Measurements from ENCODE around the gene LRRC26. TPM values are rescaled to one million over a fixed set of nuclear protein-coding genes. Genes with fewer than 3 reads are reported as not detected.
"Not testable (repeated sequence)": the region's sequence is repeated elsewhere in the genome, so short reads cannot be mapped to it uniquely, and the experiment has no call there.

The LRRC26 gene
- total and polyA plus RNA-seq, 4 donors, result not detected

DNA sequence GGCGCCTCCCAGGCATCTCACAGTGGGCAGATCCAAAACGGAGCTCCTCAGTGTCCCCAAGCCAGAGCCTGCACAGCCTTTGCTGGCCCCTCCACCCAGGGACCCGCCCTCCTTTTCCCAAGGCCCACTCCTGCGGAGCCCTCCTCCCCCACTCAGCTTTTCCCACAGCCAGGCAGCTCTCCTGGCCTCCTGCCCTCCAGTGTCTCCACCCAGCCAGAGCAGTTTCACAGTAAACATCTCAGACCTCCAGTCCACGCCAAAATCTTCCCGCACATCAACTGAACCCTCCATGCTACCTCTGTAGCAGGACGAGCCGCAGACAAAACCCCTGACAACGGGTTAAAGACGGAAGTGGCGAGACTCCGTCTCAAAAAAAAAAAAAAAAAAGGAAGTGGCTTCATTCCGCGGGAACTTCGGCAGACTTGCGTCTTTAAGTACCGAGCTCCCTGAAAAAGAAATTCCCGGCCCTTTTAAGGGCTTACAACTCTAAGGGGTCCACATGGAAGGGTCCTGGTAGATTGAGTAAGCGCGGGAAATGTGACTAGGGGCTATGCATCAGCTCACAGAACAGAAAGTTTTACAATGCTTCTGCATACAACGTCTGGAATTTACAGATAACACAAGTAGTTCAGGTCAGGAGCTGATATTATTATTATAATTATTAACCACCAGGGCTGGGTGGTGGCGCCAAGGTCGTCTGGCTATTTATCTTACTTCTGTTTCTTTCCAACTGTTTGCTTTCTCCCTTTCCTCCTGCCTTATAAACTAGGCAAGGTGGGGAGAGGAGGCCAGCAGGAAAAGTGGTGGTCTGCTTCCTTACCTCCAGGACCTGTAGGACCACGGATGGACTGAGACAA is 42.3 kb downstream of the LRRC26 start:
- no peaks in the 10 kb centered on the region for H3K9me3 ChIP-seq (ENCODE audit: control insufficient read depth, low read length)
- H3K27ac ChIP-seq (ENCODE audit: low read depth in 1 of 2, low read length in 2 of 2), result no peak overlapping the region
- no peaks in the 10 kb centered on the region for H3K4me1 ChIP-seq (ENCODE audit: control insufficient read depth in 1 of 2, insufficient read depth in 2 of 2, low read length in 2 of 2)
- intact Hi-C loops (cut with DNase I), result no loop called here
- H3K4me3 ChIP-seq (ENCODE audit: low read length in 2 of 2), result no peak overlapping the region
- H3K36me3 ChIP-seq (ENCODE audit: control insufficient read depth in 1 of 2, insufficient read depth in 2 of 2, low read length in 1 of 2), result no peaks in the 10 kb centered on the region
- peak; percentile 15 for ATAC-seq (ENCODE audit: low FRiP score)
- peak in 1 of 2 donors; percentile 58 for DNase-seq
- H3K27me3 ChIP-seq (ENCODE audit: control insufficient read depth in 1 of 2, insufficient read depth in 2 of 2, low read length in 1 of 2), result no peaks in the 10 kb centered on the region
- WGBS, 2 donors, result 8 to 18% methylated on average over 24 of the region's 24 CpGs

DNA sequence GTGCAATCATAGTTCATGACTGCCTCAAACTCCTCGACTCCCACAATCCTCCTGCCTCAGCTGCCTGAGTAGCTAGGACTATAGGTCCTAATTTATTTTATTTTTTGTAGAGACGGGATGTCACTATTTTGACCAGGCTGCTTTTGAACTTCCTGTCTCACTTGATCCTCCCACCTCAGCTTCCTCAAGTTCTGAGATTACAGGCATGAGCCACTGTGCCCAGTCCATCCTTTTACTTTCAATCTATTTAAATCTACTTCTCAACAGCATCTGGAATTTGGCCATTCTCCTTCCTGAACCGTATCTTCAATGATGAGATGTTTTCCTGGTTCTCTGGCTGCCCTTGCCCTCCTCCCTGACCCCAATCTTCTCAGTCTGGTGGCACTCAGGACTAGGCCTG is 43.1 kb downstream of the LRRC26 start:
- H3K4me3 ChIP-seq (ENCODE audit: low read length in 2 of 2), result no peak overlapping the region
- intact Hi-C loops (cut with DNase I), result no loop called here
- H3K27me3 ChIP-seq (ENCODE audit: control insufficient read depth in 1 of 2, insufficient read depth in 2 of 2, low read length in 1 of 2), result no peaks in the 10 kb centered on the region
- no peaks in the 10 kb centered on the region for H3K9me3 ChIP-seq (ENCODE audit: control insufficient read depth, low read length)
- DNase-seq (no peak), ATAC-seq (ENCODE audit: low FRiP score) (no peak)
- H3K27ac ChIP-seq (ENCODE audit: low read depth in 1 of 2, low read length in 2 of 2), result no peak overlapping the region
- H3K36me3 ChIP-seq (ENCODE audit: control insufficient read depth in 1 of 2, insufficient read depth in 2 of 2, low read length in 1 of 2), result no peaks in the 10 kb centered on the region
- H3K4me1 ChIP-seq (ENCODE audit: control insufficient read depth in 1 of 2, insufficient read depth in 2 of 2, low read length in 2 of 2), result no peaks in the 10 kb centered on the region
- 52 to 55% methylated on average over 3 of the region's 3 CpGs for WGBS, 2 donors

DNA sequence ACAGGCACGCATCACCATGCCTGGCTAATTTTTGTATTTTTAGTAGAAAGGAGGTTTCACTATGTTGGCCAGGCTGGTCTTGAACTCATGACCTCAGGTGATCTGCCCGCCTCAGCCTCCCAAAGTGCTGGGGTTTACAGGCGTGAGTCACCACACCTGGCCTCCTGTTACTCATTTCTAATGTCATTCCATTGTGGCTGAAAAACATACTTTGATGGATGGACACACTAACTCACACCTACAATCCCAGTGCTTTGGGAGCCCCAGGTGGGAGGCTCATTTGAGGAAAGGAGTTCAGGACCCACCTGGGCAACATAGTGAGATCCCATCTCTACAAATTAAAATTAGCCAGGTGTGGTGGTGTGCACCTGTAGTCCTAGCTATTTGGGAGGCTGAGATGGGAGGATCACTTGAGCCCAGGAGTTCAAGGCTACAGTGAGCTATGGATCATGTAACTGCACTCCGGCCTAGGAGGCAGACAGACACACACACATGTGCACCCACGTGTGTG is 45.8 kb downstream of the LRRC26 start:
- H3K9me3 ChIP-seq (ENCODE audit: control insufficient read depth, low read length); H3K36me3 ChIP-seq (ENCODE audit: control insufficient read depth in 1 of 2, insufficient read depth in 2 of 2, low read length in 1 of 2); H3K4me3 ChIP-seq (ENCODE audit: low read length in 2 of 2); DNase-seq; H3K27me3 ChIP-seq (ENCODE audit: control insufficient read depth in 1 of 2, insufficient read depth in 2 of 2, low read length in 1 of 2); H3K27ac ChIP-seq (ENCODE audit: low read depth in 1 of 2, low read length in 2 of 2); H3K4me1 ChIP-seq (ENCODE audit: control insufficient read depth in 1 of 2, insufficient read depth in 2 of 2, low read length in 2 of 2); ATAC-seq (ENCODE audit: low FRiP score): not testable (repeated sequence)
- WGBS, 2 donors, result 90 to 93% methylated on average over 5 of the region's 5 CpGs
- intact Hi-C loops (cut with DNase I), result loop anchor here (2.0 to 5.0 kb wide), 2 partner anchors 103 to 105 kb away; partner anchors contain the start of genes CYSRT1 (in 1 of the 2) and RNF224 (in 1 of the 2)

DNA sequence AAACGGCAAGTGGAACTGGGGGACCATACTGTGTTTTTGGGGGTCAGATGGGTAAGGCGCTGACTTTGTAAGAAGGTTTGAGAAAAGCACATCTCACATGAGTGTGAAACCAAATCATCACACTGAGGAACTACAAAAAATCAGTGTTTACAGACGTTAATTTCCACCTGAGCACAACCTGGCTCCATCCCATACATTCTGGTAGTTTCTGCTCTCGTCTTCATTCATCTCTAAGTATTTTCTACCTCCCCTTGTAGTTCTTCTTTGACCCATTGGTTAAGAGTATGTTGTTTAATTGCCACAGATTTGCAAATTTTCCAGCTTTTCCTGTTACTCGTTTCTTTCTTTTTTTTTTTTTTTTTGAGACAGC is 46.4 kb downstream of the LRRC26 start:
- Histone ChIP-seq H3K4me1 (ENCODE audit: control insufficient read depth in 1 of 2, insufficient read depth in 2 of 2, low read length in 2 of 2) (no peaks in the 10 kb centered on the region), H3K4me3 (ENCODE audit: low read length in 2 of 2) (no peak overlapping the region), H3K9me3 (ENCODE audit: control insufficient read depth, low read length) (no peaks in the 10 kb centered on the region), H3K36me3 (ENCODE audit: control insufficient read depth in 1 of 2, insufficient read depth in 2 of 2, low read length in 1 of 2) (no peaks in the 10 kb centered on the region), H3K27me3 (ENCODE audit: control insufficient read depth in 1 of 2, insufficient read depth in 2 of 2, low read length in 1 of 2) (no peaks in the 10 kb centered on the region), H3K27ac (ENCODE audit: low read depth in 1 of 2, low read length in 2 of 2) (no peak overlapping the region)
- ATAC-seq (ENCODE audit: low FRiP score) (no peak), DNase-seq (no peak)
- intact Hi-C loops (cut with DNase I), result loop anchor here (2.0 to 5.0 kb wide), 2 partner anchors 104 to 105 kb away; partner anchors contain the start of genes CYSRT1 (in 1 of the 2) and RNF224 (in 1 of the 2)
- 76 to 81% methylated on average over 5 of the region's 5 CpGs for WGBS, 2 donors

DNA sequence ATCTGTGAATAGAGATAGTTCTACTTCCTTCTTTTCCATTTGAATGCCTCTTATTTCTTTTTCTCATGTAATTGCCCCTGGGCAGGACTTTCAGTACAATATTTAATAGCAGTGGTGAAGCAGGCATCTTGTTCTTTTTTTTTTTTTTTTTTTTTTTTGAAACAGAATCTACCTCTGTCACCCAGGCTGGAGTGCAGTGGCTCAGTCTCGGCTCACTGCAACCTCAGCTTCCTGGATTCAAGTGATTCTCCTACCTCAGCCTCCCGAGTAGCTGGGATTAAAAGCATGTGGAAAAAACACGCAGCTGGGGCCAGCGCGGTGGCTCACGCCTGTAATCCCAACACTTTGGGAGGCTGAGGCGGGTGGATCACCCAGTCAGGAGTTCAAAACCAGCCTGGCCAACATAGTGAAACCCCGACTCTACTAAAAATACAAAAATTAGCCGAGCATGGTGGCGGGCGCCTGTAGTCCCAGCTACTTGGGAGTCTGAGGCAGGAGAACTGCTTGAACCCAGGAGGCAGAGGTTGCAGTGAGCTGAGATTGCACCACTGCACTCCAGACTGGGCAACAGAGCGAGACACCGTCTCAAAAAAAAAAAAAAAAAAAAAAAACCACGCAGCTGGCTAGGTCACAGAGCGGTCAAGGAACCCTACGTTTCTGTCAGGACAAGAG is 46.9 kb downstream of the LRRC26 start:
- not testable (repeated sequence) for H3K9me3 ChIP-seq (ENCODE audit: control insufficient read depth, low read length); DNase-seq; H3K4me1 ChIP-seq (ENCODE audit: control insufficient read depth in 1 of 2, insufficient read depth in 2 of 2, low read length in 2 of 2); H3K27me3 ChIP-seq (ENCODE audit: control insufficient read depth in 1 of 2, insufficient read depth in 2 of 2, low read length in 1 of 2); H3K36me3 ChIP-seq (ENCODE audit: control insufficient read depth in 1 of 2, insufficient read depth in 2 of 2, low read length in 1 of 2); H3K4me3 ChIP-seq (ENCODE audit: low read length in 2 of 2); ATAC-seq (ENCODE audit: low FRiP score); H3K27ac ChIP-seq (ENCODE audit: low read depth in 1 of 2, low read length in 2 of 2)
- WGBS, 2 donors, result 87 to 94% methylated on average over 16 of the region's 16 CpGs
- intact Hi-C loops (cut with DNase I), result loop anchor here (2.0 to 5.0 kb wide), 2 partner anchors 104 to 106 kb away; partner anchors contain the start of genes CYSRT1 (in 1 of the 2) and RNF224 (in 1 of the 2)

DNA sequence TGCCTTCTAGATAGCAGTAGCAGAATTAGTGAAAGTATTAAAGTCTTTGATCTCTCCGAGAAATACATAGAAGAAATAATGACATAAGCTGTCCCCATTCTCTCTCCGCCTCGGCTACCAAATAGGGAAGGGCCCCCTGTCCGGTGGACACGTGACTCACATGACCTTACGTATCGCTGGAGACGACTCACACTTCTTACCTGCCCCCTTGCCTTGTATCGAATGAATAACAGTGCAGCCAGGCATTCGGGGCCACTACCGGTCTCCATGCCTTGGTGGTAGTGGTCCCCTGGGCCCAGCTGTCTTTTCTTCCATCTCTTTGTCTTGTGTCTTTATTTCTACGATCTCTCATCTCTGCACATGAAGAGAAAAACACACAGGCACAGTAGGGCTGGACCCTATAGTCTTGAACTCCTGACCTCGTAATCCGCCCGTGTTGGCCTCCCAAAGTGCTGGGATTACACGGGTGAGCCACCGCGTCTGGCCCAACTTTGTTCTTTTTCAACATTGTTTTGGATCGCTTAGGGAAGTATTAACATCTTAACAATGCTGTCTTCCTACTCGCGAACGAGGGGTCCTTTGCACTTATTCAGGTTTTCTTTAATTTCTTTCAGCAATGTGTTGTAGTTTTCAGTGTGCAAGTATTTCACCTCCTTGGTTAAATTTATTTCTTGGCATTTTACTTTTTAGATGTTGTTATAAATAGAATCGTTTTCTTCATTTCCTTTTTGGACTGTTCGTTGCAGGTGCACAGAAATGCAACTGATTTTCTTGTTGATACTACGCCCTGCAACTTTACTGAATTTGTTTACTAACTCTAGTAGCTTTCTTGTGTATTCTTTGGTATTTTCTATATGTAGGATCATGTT is 47.7 kb downstream of the LRRC26 start:
- not testable (repeated sequence) for H3K9me3 ChIP-seq (ENCODE audit: control insufficient read depth, low read length); H3K27me3 ChIP-seq (ENCODE audit: control insufficient read depth in 1 of 2, insufficient read depth in 2 of 2, low read length in 1 of 2); H3K4me1 ChIP-seq (ENCODE audit: control insufficient read depth in 1 of 2, insufficient read depth in 2 of 2, low read length in 2 of 2); ATAC-seq (ENCODE audit: low FRiP score); H3K36me3 ChIP-seq (ENCODE audit: control insufficient read depth in 1 of 2, insufficient read depth in 2 of 2, low read length in 1 of 2); H3K4me3 ChIP-seq (ENCODE audit: low read length in 2 of 2); H3K27ac ChIP-seq (ENCODE audit: low read depth in 1 of 2, low read length in 2 of 2); DNase-seq
- WGBS, 2 donors, result 73 to 77% methylated on average over 22 to 24 of the region's 25 CpGs
- intact Hi-C loops (cut with DNase I), result loop anchor here (2.0 to 5.0 kb wide), 2 partner anchors 105 to 107 kb away; partner anchors contain the start of genes CYSRT1 (in 1 of the 2) and RNF224 (in 1 of the 2)
